ENCODE data around the gene KLF6.

- no peak for TF ChIP-seq EZH2 (IDR thresholded peaks at IDR 0.05; ENCODE audit: low read length, unreplicated experiment)
- TF ChIP-seq CTCF (conservative IDR thresholded peaks at IDR 0.05; ENCODE audit: low read depth, low read length) = no peak
Observed at GRCh38 chr10:3756360-3756740, 28.7 kb downstream of the KLF6 start.

Data from PC-3 (cell line).